ENCODE data around the gene MSI2.

The MSI2 gene

GRCh38 chr17:57425431-57425830, 169.1 kb downstream of the MSI2 start:
- Histone ChIP-seq H3K9me3 (ENCODE audit: control insufficient read depth, low read length) (no peaks in the 10 kb centered on the region), H3K4me3 (ENCODE audit: low read length) (no peak overlapping the region), H3K36me3 (ENCODE audit: control insufficient read depth, insufficient read depth, low read length) (no peaks in the 10 kb centered on the region), H3K27me3 (ENCODE audit: control insufficient read depth, insufficient read depth, low read length) (no peaks in the 10 kb centered on the region), H3K4me1 (ENCODE audit: control insufficient read depth, insufficient read depth, low read length) (peaks cover 7% of the 10 kb centered on the region), H3K9ac (ENCODE audit: low read length) (no peak overlapping the region)

- no peak overlapping the region for H3K9ac ChIP-seq (ENCODE audit: low read length)
These were observed 169.9 kb downstream of the MSI2 start for GRCh38 chr17:57425903-57426880.

GRCh38 chr17:57429966-57430365, 173.6 kb downstream of the MSI2 start:
- Histone ChIP-seq H3K9ac (ENCODE audit: low read length) (no peak overlapping the region), H3K4me3 (ENCODE audit: low read length) (no peak overlapping the region), H3K9me3 (ENCODE audit: control insufficient read depth, low read length) (no peaks in the 10 kb centered on the region), H3K36me3 (ENCODE audit: control insufficient read depth, insufficient read depth, low read length) (no peaks in the 10 kb centered on the region), H3K4me1 (ENCODE audit: control insufficient read depth, insufficient read depth, low read length) (no peaks in the 10 kb centered on the region), H3K27me3 (ENCODE audit: control insufficient read depth, insufficient read depth, low read length) (no peaks in the 10 kb centered on the region)

More at GRCh38 chr17:57425903-57426880, 169.9 kb downstream of the MSI2 start:
- Histone ChIP-seq H3K27me3 (ENCODE audit: control insufficient read depth, insufficient read depth, low read length) (no peaks in the 10 kb centered on the region), H3K9me3 (ENCODE audit: control insufficient read depth, low read length) (no peaks in the 10 kb centered on the region), H3K36me3 (ENCODE audit: control insufficient read depth, insufficient read depth, low read length) (no peaks in the 10 kb centered on the region), H3K4me1 (ENCODE audit: control insufficient read depth, insufficient read depth, low read length) (peaks cover 6% of the 10 kb centered on the region), H3K4me3 (ENCODE audit: low read length) (no peak overlapping the region)

- Histone ChIP-seq H3K4me3 (ENCODE audit: low read length) (no peak overlapping the region), H3K27me3 (ENCODE audit: control insufficient read depth, insufficient read depth, low read length) (no peaks in the 10 kb centered on the region), H3K4me1 (ENCODE audit: control insufficient read depth, insufficient read depth, low read length) (no peaks in the 10 kb centered on the region), H3K9ac (ENCODE audit: low read length) (no peak overlapping the region), H3K36me3 (ENCODE audit: control insufficient read depth, insufficient read depth, low read length) (no peaks in the 10 kb centered on the region), H3K9me3 (ENCODE audit: control insufficient read depth, low read length) (no peaks in the 10 kb centered on the region)
These were observed 175.1 kb downstream of the MSI2 start for GRCh38 chr17:57431415-57431814.

- no peak overlapping the region for H3K9ac ChIP-seq (ENCODE audit: low read length)
- H3K4me1 ChIP-seq (ENCODE audit: control insufficient read depth, insufficient read depth, low read length) = no peaks in the 10 kb centered on the region
- H3K27me3 ChIP-seq (ENCODE audit: control insufficient read depth, insufficient read depth, low read length) = no peaks in the 10 kb centered on the region
- no peak overlapping the region for H3K4me3 ChIP-seq (ENCODE audit: low read length)
- no peaks in the 10 kb centered on the region for H3K9me3 ChIP-seq (ENCODE audit: control insufficient read depth, low read length)
- no peaks in the 10 kb centered on the region for H3K36me3 ChIP-seq (ENCODE audit: control insufficient read depth, insufficient read depth, low read length)
These were observed 176.4 kb downstream of the MSI2 start for GRCh38 chr17:57432507-57433277.

- no peak overlapping the region for H3K9ac ChIP-seq (ENCODE audit: low read length)
- H3K9me3 ChIP-seq (ENCODE audit: control insufficient read depth, low read length) = no peaks in the 10 kb centered on the region
- no peaks in the 10 kb centered on the region for H3K4me1 ChIP-seq (ENCODE audit: control insufficient read depth, insufficient read depth, low read length)
- H3K27me3 ChIP-seq (ENCODE audit: control insufficient read depth, insufficient read depth, low read length) = no peaks in the 10 kb centered on the region
- H3K4me3 ChIP-seq (ENCODE audit: low read length) = no peak overlapping the region
- no peaks in the 10 kb centered on the region for H3K36me3 ChIP-seq (ENCODE audit: control insufficient read depth, insufficient read depth, low read length)
These were observed 177.1 kb downstream of the MSI2 start for GRCh38 chr17:57433452-57433851.

- H3K36me3 ChIP-seq (ENCODE audit: control insufficient read depth, insufficient read depth, low read length) = no peaks in the 10 kb centered on the region
- H3K27me3 ChIP-seq (ENCODE audit: control insufficient read depth, insufficient read depth, low read length) = no peaks in the 10 kb centered on the region
- H3K4me3 ChIP-seq (ENCODE audit: low read length) = no peak overlapping the region
- H3K9ac ChIP-seq (ENCODE audit: low read length) = no peak overlapping the region
- no peaks in the 10 kb centered on the region for H3K9me3 ChIP-seq (ENCODE audit: control insufficient read depth, low read length)
- H3K4me1 ChIP-seq (ENCODE audit: control insufficient read depth, insufficient read depth, low read length) = no peaks in the 10 kb centered on the region
These were observed 178.0 kb downstream of the MSI2 start for GRCh38 chr17:57434361-57434760.

GRCh38 chr17:57436565-57436964, 180.2 kb downstream of the MSI2 start:
- Histone ChIP-seq H3K27me3 (ENCODE audit: control insufficient read depth, insufficient read depth, low read length) (no peaks in the 10 kb centered on the region), H3K9ac (ENCODE audit: low read length) (no peak overlapping the region), H3K36me3 (ENCODE audit: control insufficient read depth, insufficient read depth, low read length) (no peaks in the 10 kb centered on the region), H3K4me1 (ENCODE audit: control insufficient read depth, insufficient read depth, low read length) (peaks cover 20% of the 10 kb centered on the region), H3K4me3 (ENCODE audit: low read length) (no peak overlapping the region), H3K9me3 (ENCODE audit: control insufficient read depth, low read length) (no peaks in the 10 kb centered on the region)

- no peaks in the 10 kb centered on the region for H3K36me3 ChIP-seq (ENCODE audit: control insufficient read depth, insufficient read depth, low read length)
- no peak overlapping the region for H3K9ac ChIP-seq (ENCODE audit: low read length)
- no peaks in the 10 kb centered on the region for H3K9me3 ChIP-seq (ENCODE audit: control insufficient read depth, low read length)
- peaks cover 27% of the 10 kb centered on the region for H3K4me1 ChIP-seq (ENCODE audit: control insufficient read depth, insufficient read depth, low read length)
- H3K27me3 ChIP-seq (ENCODE audit: control insufficient read depth, insufficient read depth, low read length) = no peaks in the 10 kb centered on the region
- H3K4me3 ChIP-seq (ENCODE audit: low read length) = no peak overlapping the region
These were observed 181.9 kb downstream of the MSI2 start for GRCh38 chr17:57438066-57438731.

GRCh38 chr17:57439651-57440050, 183.3 kb downstream of the MSI2 start:
- no peak overlapping the region for H3K4me3 ChIP-seq (ENCODE audit: low read length)
- H3K36me3 ChIP-seq (ENCODE audit: control insufficient read depth, insufficient read depth, low read length) = no peaks in the 10 kb centered on the region
- H3K4me1 ChIP-seq (ENCODE audit: control insufficient read depth, insufficient read depth, low read length) = peaks cover 28% of the 10 kb centered on the region
- H3K9ac ChIP-seq (ENCODE audit: low read length) = no peak overlapping the region
- H3K27me3 ChIP-seq (ENCODE audit: control insufficient read depth, insufficient read depth, low read length) = no peaks in the 10 kb centered on the region
- no peaks in the 10 kb centered on the region for H3K9me3 ChIP-seq (ENCODE audit: control insufficient read depth, low read length)

GRCh38 chr17:57440522-57441269, 184.4 kb downstream of the MSI2 start:
- Histone ChIP-seq H3K27me3 (ENCODE audit: control insufficient read depth, insufficient read depth, low read length) (no peaks in the 10 kb centered on the region), H3K9me3 (ENCODE audit: control insufficient read depth, low read length) (no peaks in the 10 kb centered on the region), H3K9ac (ENCODE audit: low read length) (no peak overlapping the region), H3K4me1 (ENCODE audit: control insufficient read depth, insufficient read depth, low read length) (peaks cover 28% of the 10 kb centered on the region), H3K36me3 (ENCODE audit: control insufficient read depth, insufficient read depth, low read length) (no peaks in the 10 kb centered on the region), H3K4me3 (ENCODE audit: low read length) (no peak overlapping the region)
